Transverse colon (tissue), 4 donors: ENCODE data around the gene ATPAF2. TPM values are rescaled to one million over a fixed set of nuclear protein-coding genes. Genes with fewer than 3 reads are reported as not detected.

ENCODE experiments used
- DNase-seq: peaks from one replicate; pipeline ENCODE4 v3.0.0-alpha.2; 2019
- H3K27ac ChIP-seq, 4 donors: fragments of 200-600 bp; sonication (generic); 2 replicates each; pipeline ENCODE4 v1.5.1; 2016 to 2018; ENCODE audit warnings: inconsistent platforms in 4 of 4
- H3K27me3 ChIP-seq: fragments of 200-600 bp; sonication (generic); 2 replicates; pipeline ENCODE4 v1.5.1; 2017; ENCODE audit warnings: inconsistent platforms
- H3K36me3 ChIP-seq, 4 donors: fragments of 200-600 bp; sonication (generic); 2 replicates each; pipeline ENCODE4 v1.5.1; 2017 to 2019; ENCODE audit warnings: inconsistent platforms in 4 of 4
- H3K4me1 ChIP-seq, 4 donors: fragments of 200-600 bp; sonication (generic); 2 replicates each; pipeline ENCODE4 v1.5.1; 2017 to 2020; ENCODE audit warnings: inconsistent platforms in 4 of 4
- H3K4me3 ChIP-seq, 4 donors: fragments of 200-600 bp; sonication (generic); 1 replicate in 1 of 4; 2 replicates in 3 of 4; pipeline versions ENCODE4 v1.5.1 to v1.6.1; 2017 to 2019; ENCODE audit warnings: inconsistent platforms in 4 of 4
- H3K9me3 ChIP-seq, 2 donors: fragments of 200-600 bp; sonication (generic); 2 replicates each; pipeline ENCODE4 v1.5.1; 2017 to 2019; ENCODE audit warnings: inconsistent platforms in 2 of 2
- EP300 ChIP-seq: sonication (generic); formaldehyde crosslinking; IDR thresholded peaks from one replicate; pipeline ENCODE4 v1.6.1; 2017; ENCODE audit warnings: antibody characterized with exemption, low read depth
- POLR2A ChIP-seq: fragments of 450-650 bp; IDR thresholded peaks from one replicate; pipeline ENCODE4 v1.6.1; 2016; ENCODE audit warnings: antibody characterized with exemption, mild to moderate bottlenecking, moderate library complexity
- POLR2AphosphoS5 ChIP-seq, 3 donors: sonication (generic); formaldehyde crosslinking; IDR thresholded peaks; one replicate each; pipeline ENCODE4 v1.6.1; 2016; ENCODE audit warnings: antibody characterized with exemption in 3 of 3
- WGBS, 2 donors: methylation state at CpG; one replicate each; pipeline ENCODE4 v1.1.5; 2018; ENCODE audit warnings: low coverage in 1 of 2; 5-methylcytosine and 5-hydroxymethylcytosine counted together
- in situ Hi-C, 4 donors: fragments of 200-750 bp; cut with MboI; loops; one replicate each; pipeline versions ENCODE4 v1.15.0 to v1.15.1; 2017; ENCODE audit warnings: low sequenced_read_pairs in 3 of 4, low pct_ligation_motif_present in 1 of 4, low pct_unique_long_range_greater_than_20kb in 1 of 4
- intact Hi-C: fragments of 100-400 bp; cut with DNase I; formaldehyde crosslinking; loops from one replicate; pipeline ENCODE4 v1.15.1; 2023; ENCODE audit warnings: low total_unique reads
- total RNA-seq, 4 donors: library from RNA; depleted of rRNA; stranded (reverse); fragments of >200 nt; gene quantifications; one replicate each; pipeline ENCODE4 v1.1.0, GENCODE V29; 2016
- TF ChIP-seq, protein P1 (sequence below), 5 experiments: fragments of 200-600 bp in 3 of 5; fragments of 450-650 bp in 2 of 5; sonication (generic) in 3 of 5; IDR thresholded peaks; 1 replicate in 2 of 5; 2 replicates in 3 of 5; pipeline ENCODE4 v1.5.1; 2016 to 2017; ENCODE audit warnings: antibody characterized with exemption in 5 of 5, inconsistent platforms in 3 of 5, mild to moderate bottlenecking in 2 of 5, moderate library complexity in 1 of 5

ATPAF2 gene
- total RNA-seq, 4 donors from 2014 or later: 17.3 to 65.1 (median 24.7) TPM

DNA sequence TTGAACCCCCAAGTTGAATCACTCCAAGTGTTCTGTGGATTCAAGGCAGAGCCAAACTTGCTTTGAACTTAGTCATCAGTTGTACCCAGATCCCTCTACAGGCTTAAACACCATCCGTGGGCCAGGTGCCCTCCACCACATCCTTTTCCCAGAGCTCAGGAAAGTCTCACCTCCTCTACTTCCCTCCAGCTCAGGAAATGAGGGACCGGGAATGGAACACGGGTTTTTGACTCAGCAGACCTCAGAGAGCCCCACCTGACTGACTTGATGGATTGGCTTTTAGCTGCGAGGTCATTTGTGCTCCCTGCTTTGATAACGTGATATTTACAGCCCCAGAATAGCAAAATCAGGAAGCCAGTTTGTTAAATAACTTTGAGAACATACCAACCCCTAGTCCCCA is 20.3 kb upstream of the ATPAF2 start:
- intact Hi-C loops: no loop called here
- DNase-seq: no peak
- Histone ChIP-seq H3K36me3 (peaks cover 0 to 32% (median 14%) of the 10 kb centered on the region in 4 donors), H3K27me3 (no peaks in the 10 kb centered on the region), H3K27ac (no peak overlapping the region), H3K9me3 (no peaks in the 10 kb centered on the region), H3K4me3 (no peak overlapping the region), H3K4me1 (no peaks in the 10 kb centered on the region)
- TF ChIP-seq POLR2A (no peak), POLR2AphosphoS5 (IDR thresholded peaks at IDR 0.05) (no peak)
- in situ Hi-C loops: no loop called here
- WGBS, 2 donors: 67 to 75% methylated on average over 3 to 5 of the region's 5 CpGs

DNA sequence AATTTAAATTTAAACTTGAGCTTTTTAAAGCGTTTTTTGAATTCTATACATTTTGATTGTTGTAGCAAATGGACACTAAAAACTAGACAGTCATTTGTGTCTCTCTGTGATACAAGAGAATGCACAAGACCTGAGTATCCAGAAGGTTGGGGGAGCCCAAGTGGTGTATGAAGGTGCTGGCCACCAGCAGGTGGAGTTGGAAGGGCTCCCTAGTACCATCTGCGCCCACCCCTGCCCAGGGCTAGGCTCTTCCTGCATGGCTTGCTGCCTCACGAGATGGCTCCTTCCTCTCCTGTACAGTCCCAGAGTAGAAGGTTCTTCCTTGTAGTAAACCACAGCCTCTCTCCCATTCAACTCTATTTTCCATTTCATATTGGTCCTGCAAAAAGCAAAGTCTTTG is 17.2 kb upstream of the ATPAF2 start:
- no peak for DNase-seq
- Histone ChIP-seq H3K36me3 (peaks cover 0 to 29% (median 7%) of the 10 kb centered on the region in 4 donors), H3K27ac (no peak overlapping the region), H3K9me3 (no peaks in the 10 kb centered on the region), H3K4me1 (no peaks in the 10 kb centered on the region), H3K4me3 (no peak overlapping the region), H3K27me3 (no peaks in the 10 kb centered on the region)
- in situ Hi-C loops: no loop called here
- intact Hi-C loops: no loop called here
- 88 to 100% methylated on average over 1 to 3 of the region's 3 CpGs for WGBS, 2 donors
- TF ChIP-seq POLR2A (no peak), POLR2AphosphoS5 (IDR thresholded peaks at IDR 0.05) (no peak), EP300 (no peak)
- TF ChIP-seq, protein P1, sequence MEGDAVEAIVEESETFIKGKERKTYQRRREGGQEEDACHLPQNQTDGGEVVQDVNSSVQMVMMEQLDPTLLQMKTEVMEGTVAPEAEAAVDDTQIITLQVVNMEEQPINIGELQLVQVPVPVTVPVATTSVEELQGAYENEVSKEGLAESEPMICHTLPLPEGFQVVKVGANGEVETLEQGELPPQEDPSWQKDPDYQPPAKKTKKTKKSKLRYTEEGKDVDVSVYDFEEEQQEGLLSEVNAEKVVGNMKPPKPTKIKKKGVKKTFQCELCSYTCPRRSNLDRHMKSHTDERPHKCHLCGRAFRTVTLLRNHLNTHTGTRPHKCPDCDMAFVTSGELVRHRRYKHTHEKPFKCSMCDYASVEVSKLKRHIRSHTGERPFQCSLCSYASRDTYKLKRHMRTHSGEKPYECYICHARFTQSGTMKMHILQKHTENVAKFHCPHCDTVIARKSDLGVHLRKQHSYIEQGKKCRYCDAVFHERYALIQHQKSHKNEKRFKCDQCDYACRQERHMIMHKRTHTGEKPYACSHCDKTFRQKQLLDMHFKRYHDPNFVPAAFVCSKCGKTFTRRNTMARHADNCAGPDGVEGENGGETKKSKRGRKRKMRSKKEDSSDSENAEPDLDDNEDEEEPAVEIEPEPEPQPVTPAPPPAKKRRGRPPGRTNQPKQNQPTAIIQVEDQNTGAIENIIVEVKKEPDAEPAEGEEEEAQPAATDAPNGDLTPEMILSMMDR (IDR thresholded peaks at IDR 0.05): no peak

DNA sequence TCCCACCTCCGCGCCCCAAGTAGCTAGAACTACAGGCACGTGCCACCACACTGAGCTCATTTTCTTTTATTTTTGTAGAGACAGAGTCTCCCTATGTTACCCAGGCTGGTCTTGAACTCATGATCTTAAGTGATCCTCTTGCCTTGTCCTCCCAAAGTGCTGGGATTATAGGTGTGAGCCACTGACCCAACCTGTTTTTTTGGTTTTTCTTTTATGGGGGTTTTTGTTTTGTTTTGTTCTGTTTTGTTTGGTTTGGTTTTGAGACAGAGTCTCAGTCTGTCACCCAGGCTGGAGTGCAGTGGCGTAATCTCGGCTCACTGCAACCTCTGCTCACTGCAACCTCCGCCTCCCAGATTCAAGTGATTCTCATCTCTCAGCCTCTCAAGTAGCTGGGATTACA is 16.6 kb upstream of the ATPAF2 start:
- no peak overlapping the region for H3K27ac ChIP-seq
- intact Hi-C loops (no loop called here), in situ Hi-C loops (no loop called here)
- no peak overlapping the region for H3K4me3 ChIP-seq
- WGBS, 2 donors: 90 to 96% methylated on average over 2 to 6 of the region's 6 CpGs
- no peak for DNase-seq
- TF ChIP-seq POLR2A (no peak), EP300 (no peak), POLR2AphosphoS5 (IDR thresholded peaks at IDR 0.05) (no peak)
- TF ChIP-seq, protein P1 (IDR thresholded peaks at IDR 0.05): no peak
- no peaks in the 10 kb centered on the region for H3K4me1 ChIP-seq
- peaks cover 0 to 29% (median 6%) of the 10 kb centered on the region in 4 donors for H3K36me3 ChIP-seq
- H3K9me3 ChIP-seq: no peaks in the 10 kb centered on the region
- no peaks in the 10 kb centered on the region for H3K27me3 ChIP-seq

DNA sequence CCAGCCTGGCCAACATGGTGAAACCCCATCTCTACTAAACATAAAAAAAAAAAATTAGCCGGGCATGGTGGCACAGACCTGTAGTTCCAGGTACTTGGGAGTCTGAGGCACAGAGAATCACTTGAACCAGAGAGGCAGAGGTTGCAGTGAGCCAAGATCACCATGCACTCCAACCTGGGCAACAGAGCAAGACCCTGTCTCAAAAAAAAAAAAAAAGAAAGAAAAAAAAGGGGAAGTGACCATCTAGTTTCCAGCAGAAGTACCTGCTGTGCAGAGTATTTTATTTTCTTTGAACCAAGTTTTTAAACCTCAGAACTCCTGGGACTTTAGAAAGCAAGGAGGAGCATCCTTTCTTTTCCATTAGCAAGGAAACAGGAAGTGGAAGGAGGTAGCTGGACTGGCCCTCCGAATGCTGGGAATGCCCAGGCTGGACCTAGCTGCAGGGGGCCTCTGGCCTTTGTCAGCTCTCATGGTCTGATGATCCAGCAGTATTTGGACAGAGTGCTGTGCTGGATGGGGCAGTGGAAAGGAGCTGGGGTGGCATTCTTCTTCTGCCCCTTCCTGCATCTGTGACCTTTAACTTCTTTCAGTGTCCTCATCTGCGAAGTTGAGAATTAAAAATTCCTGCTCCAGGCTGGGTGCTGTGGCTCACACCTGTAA is 6.9 kb upstream of the ATPAF2 start:
- intact Hi-C loops: no loop called here
- 89 to 92% methylated on average over 1 to 3 of the region's 3 CpGs for WGBS, 2 donors
- in situ Hi-C loops: loop anchor here in 2 of 4 donors (25.0 kb wide), 2 partner anchors 159 to 359 kb away; partner anchors contain the start of gene RAI1 (in 1 of the 2)
- Histone ChIP-seq H3K9me3 (no peaks in the 10 kb centered on the region), H3K4me3 (no peak overlapping the region), H3K36me3 (peaks cover 0 to 3% (median 0%) of the 10 kb centered on the region in 4 donors), H3K4me1 (peaks cover 3 to 8% (median 4%) of the 10 kb centered on the region in 4 donors), H3K27ac (no peak overlapping the region), H3K27me3 (no peaks in the 10 kb centered on the region)
- DNase-seq: no peak
- no peak for TF ChIP-seq POLR2AphosphoS5 (IDR thresholded peaks at IDR 0.05)
- TF ChIP-seq EP300: no peak
- TF ChIP-seq POLR2A: no peak
- TF ChIP-seq, protein P1 (IDR thresholded peaks at IDR 0.05): no peak
